Measurements from ENCODE around the gene GPATCH4.

Gene GPATCH4

GRCh38 chr1:156547434-156547833, 53.8 kb downstream of the GPATCH4 start:
- no peak for DNase-seq (ENCODE audit: low read depth)

GRCh38 chr1:156546267-156546666, 55.0 kb downstream of the GPATCH4 start:
- DNase-seq (ENCODE audit: low read depth) = no peak

GRCh38 chr1:156544592-156545102, 56.6 kb downstream of the GPATCH4 start:
- DNase-seq (ENCODE audit: low read depth) = no peak

All from fibroblast of the conjunctiva (primary cell).